T-helper 1 cell treated with Interleukin-12 subunit alpha and Interleukin-12 subunit beta and Interleukin-4 antibody, amounts not matched to agents 30 μg/mL and 1 μg/mL, for 36 hours (primary cell): ENCODE measurements around the gene LHFPL5.

Source experiments
- H3K27ac Mint-ChIP-seq: one replicate; pipeline ENCODE4 v1.8.0; 2021; ENCODE audit warnings: mild to moderate bottlenecking, mixed read lengths
- H3K27me3 Mint-ChIP-seq: one replicate; pipeline ENCODE4 v1.8.0; 2021; ENCODE audit warnings: low read depth, mixed read lengths
- H3K36me3 Mint-ChIP-seq: one replicate; pipeline ENCODE4 v1.8.0; 2021; ENCODE audit warnings: low read depth, mixed read lengths
- H3K4me1 Mint-ChIP-seq: one replicate; pipeline ENCODE4 v1.8.0; 2021; ENCODE audit warnings: low read depth, mixed read lengths
- H3K4me3 Mint-ChIP-seq: one replicate; pipeline ENCODE4 v1.8.0; 2021; ENCODE audit warnings: mild to moderate bottlenecking, moderate library complexity, mixed read lengths
- H3K9me3 Mint-ChIP-seq: one replicate; pipeline ENCODE4 v1.8.0; 2021; ENCODE audit warnings: mixed read lengths

The LHFPL5 gene

GRCh38 chr6:35784200-35784599, 21.0 kb upstream of the LHFPL5 start:
- no peak overlapping the region for H3K27ac Mint-ChIP-seq
- H3K27me3 Mint-ChIP-seq: peaks cover 30% of the 10 kb centered on the region
- H3K36me3 Mint-ChIP-seq: no peaks in the 10 kb centered on the region
- H3K4me1 Mint-ChIP-seq: no peaks in the 10 kb centered on the region
- H3K4me3 Mint-ChIP-seq: no peak overlapping the region
- no peaks in the 10 kb centered on the region for H3K9me3 Mint-ChIP-seq

- Mint-ChIP-seq H3K4me3 (no peak overlapping the region), H3K9me3 (no peaks in the 10 kb centered on the region), H3K27ac (no peak overlapping the region), H3K27me3 (peaks cover 37% of the 10 kb centered on the region), H3K4me1 (no peaks in the 10 kb centered on the region), H3K36me3 (no peaks in the 10 kb centered on the region)
These were observed 18.9 kb upstream of the LHFPL5 start for GRCh38 chr6:35786272-35786671.

GRCh38 chr6:35786810-35787209, 18.3 kb upstream of the LHFPL5 start:
- no peaks in the 10 kb centered on the region for H3K4me1 Mint-ChIP-seq
- H3K27me3 Mint-ChIP-seq: peaks cover 36% of the 10 kb centered on the region

GRCh38 chr6:35787266-35788218, 17.6 kb upstream of the LHFPL5 start:
- no peak overlapping the region for H3K27ac Mint-ChIP-seq
- no peaks in the 10 kb centered on the region for H3K36me3 Mint-ChIP-seq
- peaks cover 29% of the 10 kb centered on the region for H3K27me3 Mint-ChIP-seq
- H3K4me1 Mint-ChIP-seq: no peaks in the 10 kb centered on the region
- H3K9me3 Mint-ChIP-seq: no peaks in the 10 kb centered on the region
- H3K4me3 Mint-ChIP-seq: no peak overlapping the region

More at GRCh38 chr6:35786810-35787209, 18.3 kb upstream of the LHFPL5 start:
- Mint-ChIP-seq H3K36me3 (no peaks in the 10 kb centered on the region), H3K27ac (no peak overlapping the region), H3K4me3 (no peak overlapping the region), H3K9me3 (no peaks in the 10 kb centered on the region)

- Mint-ChIP-seq H3K9me3 (no peaks in the 10 kb centered on the region), H3K36me3 (no peaks in the 10 kb centered on the region), H3K27me3 (peaks cover 32% of the 10 kb centered on the region), H3K4me1 (no peaks in the 10 kb centered on the region), H3K27ac (no peak overlapping the region), H3K4me3 (no peak overlapping the region)
These were observed 16.6 kb upstream of the LHFPL5 start for GRCh38 chr6:35788423-35788982.

GRCh38 chr6:35790683-35791082, 14.5 kb upstream of the LHFPL5 start:
- no peaks in the 10 kb centered on the region for H3K4me1 Mint-ChIP-seq
- no peaks in the 10 kb centered on the region for H3K9me3 Mint-ChIP-seq
- H3K27ac Mint-ChIP-seq: no peak overlapping the region
- H3K4me3 Mint-ChIP-seq: no peak overlapping the region
- no peaks in the 10 kb centered on the region for H3K36me3 Mint-ChIP-seq
- peaks cover 26% of the 10 kb centered on the region for H3K27me3 Mint-ChIP-seq

GRCh38 chr6:35794536-35795452, 10.4 kb upstream of the LHFPL5 start:
- H3K27ac Mint-ChIP-seq: no peak overlapping the region
- no peaks in the 10 kb centered on the region for H3K4me1 Mint-ChIP-seq
- peaks cover 19% of the 10 kb centered on the region for H3K27me3 Mint-ChIP-seq
- H3K4me3 Mint-ChIP-seq: no peak overlapping the region
- no peaks in the 10 kb centered on the region for H3K9me3 Mint-ChIP-seq
- H3K36me3 Mint-ChIP-seq: no peaks in the 10 kb centered on the region

GRCh38 chr6:35795453-35796071, 9.6 kb upstream of the LHFPL5 start:
- Mint-ChIP-seq H3K4me1 (no peaks in the 10 kb centered on the region), H3K36me3 (no peaks in the 10 kb centered on the region), H3K27ac (no peak overlapping the region), H3K27me3 (peaks cover 13% of the 10 kb centered on the region), H3K4me3 (no peak overlapping the region), H3K9me3 (no peaks in the 10 kb centered on the region)

GRCh38 chr6:35796236-35796635, 8.9 kb upstream of the LHFPL5 start:
- no peaks in the 10 kb centered on the region for H3K4me1 Mint-ChIP-seq
- H3K36me3 Mint-ChIP-seq: no peaks in the 10 kb centered on the region
- H3K27me3 Mint-ChIP-seq: peaks cover 13% of the 10 kb centered on the region

GRCh38 chr6:35797837-35798526, 7.2 kb upstream of the LHFPL5 start:
- H3K27me3 Mint-ChIP-seq: peaks cover 10% of the 10 kb centered on the region
- no peak overlapping the region for H3K27ac Mint-ChIP-seq
- no peaks in the 10 kb centered on the region for H3K4me1 Mint-ChIP-seq
- no peak overlapping the region for H3K4me3 Mint-ChIP-seq
- H3K9me3 Mint-ChIP-seq: no peaks in the 10 kb centered on the region
- no peaks in the 10 kb centered on the region for H3K36me3 Mint-ChIP-seq

More at GRCh38 chr6:35796236-35796635, 8.9 kb upstream of the LHFPL5 start:
- H3K9me3 Mint-ChIP-seq: no peaks in the 10 kb centered on the region
- H3K4me3 Mint-ChIP-seq: no peak overlapping the region
- H3K27ac Mint-ChIP-seq: no peak overlapping the region

GRCh38 chr6:35798706-35799105, 6.4 kb upstream of the LHFPL5 start:
- Mint-ChIP-seq H3K27me3 (peaks cover 10% of the 10 kb centered on the region), H3K4me1 (no peaks in the 10 kb centered on the region), H3K9me3 (no peaks in the 10 kb centered on the region), H3K36me3 (no peaks in the 10 kb centered on the region), H3K27ac (no peak overlapping the region), H3K4me3 (no peak overlapping the region)

GRCh38 chr6:35801148-35801547, 4.0 kb upstream of the LHFPL5 start:
- peaks cover 10% of the 10 kb centered on the region for H3K27me3 Mint-ChIP-seq
- H3K27ac Mint-ChIP-seq: no peak overlapping the region
- no peaks in the 10 kb centered on the region for H3K36me3 Mint-ChIP-seq
- H3K9me3 Mint-ChIP-seq: no peaks in the 10 kb centered on the region
- H3K4me1 Mint-ChIP-seq: peaks cover 2% of the 10 kb centered on the region
- no peak overlapping the region for H3K4me3 Mint-ChIP-seq

GRCh38 chr6:35808688-35809087, 3.5 kb downstream of the LHFPL5 start:
- no peak overlapping the region for H3K4me3 Mint-ChIP-seq
- H3K4me1 Mint-ChIP-seq: peaks cover 2% of the 10 kb centered on the region
- H3K27ac Mint-ChIP-seq: no peak overlapping the region
- H3K36me3 Mint-ChIP-seq: no peaks in the 10 kb centered on the region
- H3K27me3 Mint-ChIP-seq: peaks cover 4% of the 10 kb centered on the region
- H3K9me3 Mint-ChIP-seq: no peaks in the 10 kb centered on the region
